K562 (cell line): ENCODE data around the gene RSRC1. TPM values are rescaled to one million over a fixed set of nuclear protein-coding genes. Genes with fewer than 3 reads are reported as not detected.

ENCODE experiments used
- ATAC-seq: fragments of 200-7000 bp; cut with Tn5 transposase; 3 replicates; pipeline ENCODE4 v1.9.1; 2020; ENCODE audit warnings: moderate library complexity
- BruUV-seq: library from RNA; stranded (reverse); fragments of 400-500 nt; replicated peaks from 2 replicates; lab custom pipeline; 2021; lab: Mats Ljungman, UMichigan
- CTCF ChIA-PET: fragments of 300-600 bp; formaldehyde crosslinking; extraction: SDS; loops from one replicate; lab custom pipeline; 2021; ENCODE audit warnings: low intra/inter-chr PET ratio; lab: Yijun Ruan, JAX
- POLR2A ChIA-PET: fragments of 300-600, 350-650 bp; sonication (Branson Sonifier 250); formaldehyde crosslinking; extraction: SDS; loops from one replicate; lab custom pipeline; 2021; ENCODE audit warnings: antibody characterized with exemption, inconsistent platforms; lab: Yijun Ruan, JAX
- DNase-seq, 4 experiments: peaks; one replicate each; pipeline versions ENCODE4 v3.0.0 to v3.0.0-alpha.2; 2011 to 2018; ENCODE audit warnings: low spot score in 3 of 4, mixed read lengths in 3 of 4; ENCODE audit errors: extremely low read depth in 1 of 4
- FAIRE-seq: peaks from 2 replicates; lab custom pipeline; 2011; peaks lifted over from hg19 to GRCh38; lab: Jason Lieb, UNC
- H2AFZ ChIP-seq: 2 replicates; pipeline ENCODE4 v1.6.0; 2011; ENCODE audit warnings: low read depth, low read length, control low read depth, inconsistent platforms
- H3K27ac ChIP-seq: fragments of 200-600 bp; 3 replicates; pipeline ENCODE4 v1.8.0; 2011; ENCODE audit warnings: low read depth, mild to moderate bottlenecking, control low read depth, inconsistent platforms, low read length, moderate library complexity, mixed read lengths; ENCODE audit errors: extremely low read depth
- H3K27me3 ChIP-seq, 2 experiments: fragments of 300-600 bp in 1 of 2; 2 replicates in 1 of 2; 3 replicates in 1 of 2; pipeline versions ENCODE4 v1.6.0 to v1.8.0; 2011; ENCODE audit warnings: inconsistent platforms in 2 of 2, low read length in 2 of 2, mild to moderate bottlenecking in 1 of 2, mixed read lengths in 1 of 2, moderate library complexity in 1 of 2; ENCODE audit not compliant: control insufficient read depth in 2 of 2, insufficient read depth in 2 of 2
- H3K36me3 ChIP-seq: fragments of 300-600 bp; 3 replicates; pipeline ENCODE4 v1.8.0; 2011; ENCODE audit warnings: mild to moderate bottlenecking, low read length, inconsistent platforms; ENCODE audit not compliant: control insufficient read depth, insufficient read depth
- H3K4me1 ChIP-seq, 2 experiments: fragments of 200-600 bp in 1 of 2; replicated peaks in 1 of 2; 2 replicates in 1 of 2; 3 replicates in 1 of 2; pipeline versions ENCODE4 v1.5.1 to v1.8.0; 2011; ENCODE audit warnings: inconsistent platforms in 2 of 2, low read length in 2 of 2, mild to moderate bottlenecking in 1 of 2, mixed read lengths in 1 of 2, moderate library complexity in 1 of 2; ENCODE audit not compliant: control insufficient read depth in 2 of 2, insufficient read depth in 2 of 2
- H3K4me2 ChIP-seq: 2 replicates; pipeline ENCODE4 v1.6.1; 2011; ENCODE audit warnings: low read length, control low read depth, inconsistent platforms, mixed read lengths; ENCODE audit not compliant: insufficient read depth
- H3K4me3 ChIP-seq: fragments of 200-600 bp; sonication (generic), shearing (Covaris generic); 2 replicates; pipeline ENCODE4 v1.5.1; 2016; ENCODE audit warnings: control low read depth, inconsistent platforms
- H3K79me2 ChIP-seq: fragments of 200-600 bp; 3 replicates; pipeline ENCODE4 v1.8.0; 2011; ENCODE audit warnings: low read length, inconsistent platforms; ENCODE audit not compliant: control insufficient read depth, insufficient read depth
- H3K9ac ChIP-seq, 2 experiments: 2 replicates each; pipeline versions ENCODE4 v1.6.0 to v1.6.1; 2011; ENCODE audit warnings: low read depth in 2 of 2, low read length in 2 of 2, control low read depth in 1 of 2, inconsistent platforms in 1 of 2, mild to moderate bottlenecking in 1 of 2, mixed read lengths in 1 of 2; ENCODE audit not compliant: insufficient read depth in 1 of 2
- H3K9me1 ChIP-seq: one replicate; pipeline ENCODE4 v1.6.0; 2011; ENCODE audit warnings: inconsistent platforms, mild to moderate bottlenecking, low read length, moderate library complexity; ENCODE audit not compliant: control insufficient read depth, insufficient read depth
- H3K9me3 ChIP-seq: replicated peaks from 2 replicates; pipeline ENCODE4 v1.5.1; 2011; ENCODE audit warnings: low read depth, low read length, inconsistent platforms; ENCODE audit not compliant: control insufficient read depth, insufficient read depth
- H4K20me1 ChIP-seq: replicated peaks from 2 replicates; pipeline ENCODE4 v1.6.1; 2011; ENCODE audit warnings: low read length, inconsistent platforms, mixed read lengths; ENCODE audit not compliant: control insufficient read depth, insufficient read depth
- ARNT ChIP-seq, 2 experiments: fragments of 450-650 bp; IDR thresholded peaks; 2 replicates each; pipeline ENCODE4 v1.6.1; 2016; ENCODE audit warnings: mild to moderate bottlenecking in 1 of 2
- CC2D1A ChIP-seq: fragments of 450-650 bp; IDR thresholded peaks from 2 replicates; pipeline ENCODE4 v1.6.1; 2017; ENCODE audit warnings: mild to moderate bottlenecking
- ELF2 ChIP-seq: fragments of 250-450 bp; sonication (Bioruptor Pico); IDR thresholded peaks from 2 replicates; pipeline ENCODE4 v1.5.0; 2021; ENCODE audit warnings: mild to moderate bottlenecking
- PHF20 ChIP-seq: fragments of 450-650 bp; IDR thresholded peaks from 2 replicates; pipeline ENCODE4 v1.6.1; 2018; ENCODE audit not compliant: partially characterized antibody
- RFX7 ChIP-seq: fragments of 250-450 bp; sonication (Bioruptor Pico); IDR thresholded peaks from 2 replicates; pipeline ENCODE4 v1.5.1; 2021; ENCODE audit warnings: mild to moderate bottlenecking
- THRAP3 ChIP-seq: fragments of 450-650 bp; IDR thresholded peaks from 2 replicates; pipeline ENCODE4 v1.6.1; 2016; ENCODE audit warnings: mild to moderate bottlenecking, inconsistent platforms, borderline replicate concordance
- ZBTB1 ChIP-seq: sonication (generic); formaldehyde crosslinking; IDR thresholded peaks from 2 replicates; pipeline ENCODE4 v1.8.1; 2023; ENCODE audit warnings: missing genetic modification reagents, low read depth, mild to moderate bottlenecking, borderline replicate concordance
- WGBS: fragments of 100-300 bp; shearing (Covaris generic); methylation state at CpG from one replicate; pipeline ENCODE4 v1.1.6; 2016; ENCODE audit warnings: low coverage, mixed read lengths; ENCODE audit not compliant: insufficient coverage; ENCODE audit errors: missing lambda C conversion rate; 5-methylcytosine and 5-hydroxymethylcytosine counted together
- in situ Hi-C: fragments of 300-500 bp; cut with MboI; formaldehyde crosslinking; loops from 4 replicates; pipeline ENCODE4 v1.15.0; 2018; ENCODE audit warnings: inconsistent platforms, mixed read lengths
- intact Hi-C: fragments of 100-400 bp; cut with micrococcal nuclease; formaldehyde crosslinking; loops from 2 replicates; pipeline ENCODE4 v1.14.2; 2022
- polyA plus RNA-seq, 8 experiments: library from polyadenylated mRNA; depleted of rRNA in 4 of 8; stranded (reverse) in 5 of 8; unstranded in 3 of 8; fragments of >200 nt; fragmentation: Nextera tagmentation in 2 of 8; fragmentation: Illumina TruSeq in 1 of 8; extraction: Ambion mirVana in 2 of 8; extraction: Trizol in 1 of 8; gene quantifications; 2 replicates each; pipeline versions ENCODE4 v1.2.1 to v1.2.3, GENCODE V29; 2011 to 2014; ENCODE audit warnings: inconsistent platforms in 1 of 8, missing spikeins in 1 of 8
- total RNA-seq, 7 experiments: library from RNA; depleted of rRNA in 6 of 7; stranded (reverse); fragments of >200 nt in 6 of 7; fragmentation: Illumina TruSeq in 2 of 7; extraction: Trizol in 2 of 7; gene quantifications; 2 replicates each; pipeline versions ENCODE4 v1.2.1 to v1.2.3, GENCODE V29; 2011 to 2021; ENCODE audit warnings: low replicate concordance in 1 of 7
- TF ChIP-seq, protein P1 (sequence below): sonication (generic); formaldehyde crosslinking; IDR thresholded peaks from 2 replicates; pipeline ENCODE4 v1.8.0; 2022; ENCODE audit warnings: missing genetic modification reagents, mild to moderate bottlenecking, moderate library complexity, borderline replicate concordance

RSRC1 gene
- total and polyA plus RNA-seq, 9 of the 15 experiments (the other 6 are each of a cell fraction or from before 2014, with no cell fraction given) = 19.3 to 128 (median 75.5) TPM

GRCh38 chr3:158272081-158272480, 162.2 kb downstream of the RSRC1 start (continued):
- TF ChIP-seq ARNT (IDR thresholded peaks at IDR 0.05) = no peak
- TF ChIP-seq PHF20 = no peak
- no peak for TF ChIP-seq ZBTB1 (CRISPR knock-in tag)
- TF ChIP-seq RFX7 (CRISPR knock-in tag) = no peak
- TF ChIP-seq THRAP3 = no peak

DNA sequence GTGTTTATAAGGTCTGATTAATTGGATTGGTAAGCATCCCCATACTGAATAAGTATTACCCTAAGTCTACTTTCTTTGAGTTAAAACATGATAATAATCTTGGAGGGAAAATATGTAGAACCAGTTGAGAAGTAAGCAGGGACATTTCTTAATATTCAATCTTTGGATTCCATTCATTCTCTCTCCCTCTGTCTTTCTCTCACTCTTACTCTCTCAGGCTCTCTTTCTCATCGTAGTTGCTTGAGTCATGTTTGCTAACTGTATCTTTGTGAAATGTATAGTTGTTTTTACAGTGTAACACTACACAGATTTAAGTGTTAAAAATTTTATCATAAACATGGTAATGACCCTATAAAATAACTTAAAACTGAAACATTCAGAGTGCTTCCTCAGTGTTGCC, 163.8 kb downstream of the RSRC1 start:
- TF ChIP-seq CC2D1A = no peak
- no peak for TF ChIP-seq ELF2 (CRISPR knock-in tag)
- TF ChIP-seq, protein P1, sequence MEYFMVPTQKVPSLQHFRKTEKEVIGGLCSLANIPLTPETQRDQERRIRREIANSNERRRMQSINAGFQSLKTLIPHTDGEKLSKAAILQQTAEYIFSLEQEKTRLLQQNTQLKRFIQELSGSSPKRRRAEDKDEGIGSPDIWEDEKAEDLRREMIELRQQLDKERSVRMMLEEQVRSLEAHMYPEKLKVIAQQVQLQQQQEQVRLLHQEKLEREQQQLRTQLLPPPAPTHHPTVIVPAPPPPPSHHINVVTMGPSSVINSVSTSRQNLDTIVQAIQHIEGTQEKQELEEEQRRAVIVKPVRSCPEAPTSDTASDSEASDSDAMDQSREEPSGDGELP (CRISPR knock-in tag) = no peak
- TF ChIP-seq, all 486 proteins: peak for 0
- Histone ChIP-seq H3K9me1 (no peaks in the 10 kb centered on the region), H3K27ac (no peak overlapping the region), H3K9me3 (no peaks in the 10 kb centered on the region), H3K9ac (no peak overlapping the region), H2AFZ (no peak overlapping the region), H4K20me1 (no peaks in the 10 kb centered on the region), H3K36me3 (peaks cover 3% of the 10 kb centered on the region; the same call in 1 of the 3 replicates), H3K4me3 (no peak overlapping the region), H3K79me2 (no peaks in the 10 kb centered on the region), H3K4me2 (no peak overlapping the region), H3K27me3 (no peaks in the 10 kb centered on the region), H3K4me1 (no peaks in the 10 kb centered on the region)
- intact Hi-C loops (no loop called here), in situ Hi-C loops (no loop called here)
- FAIRE-seq (no peak), ATAC-seq (no peak), DNase-seq (no peak)
- no TSS peak for BruUV-seq
- ChIA-PET POLR2A (no interaction called here), CTCF (no interaction called here)
- WGBS = 80% methylated on average over 1 of the region's 1 CpG
